ENCODE data around the gene MYO5A.

GRCh38 chr15:52523192-52523591, 5.5 kb downstream of the MYO5A start:
- TF ChIP-seq TCF12 (IDR thresholded peaks at IDR 0.05; ENCODE audit: low read depth, low read length) (no peak), TARDBP (IDR thresholded peaks at IDR 0.05; ENCODE audit: borderline replicate concordance) (no peak), USF1 (IDR thresholded peaks at IDR 0.05; ENCODE audit: borderline replicate concordance, extremely low read length, insufficient read depth, low read depth, low read length) (no peak)
